Activated CD4-positive, alpha-beta memory T cell treated with anti-CD3 and anti-CD28 coated beads for 36 hours (primary cell): Measurements from ENCODE around the gene HELQ. TPM values are rescaled to one million over a fixed set of nuclear protein-coding genes. Genes with fewer than 3 reads are reported as not detected.
"Not testable (repeated sequence)": the region's sequence is repeated elsewhere in the genome, so short reads cannot be mapped to it uniquely, and the experiment has no call there.

Experiments used
- CTCF ChIA-PET: fragments of 350-600 bp; sonication (Branson Sonifier 250); formaldehyde crosslinking; loops from one replicate; lab custom pipeline; 2021; ENCODE audit warnings: antibody characterized with exemption, inconsistent platforms; lab: Charles Lee
- POLR2A ChIA-PET: fragments of 350-600 bp; sonication (Branson Sonifier 250); formaldehyde crosslinking; loops from one replicate; lab custom pipeline; 2021; ENCODE audit warnings: antibody characterized with exemption; lab: Charles Lee
- DNase-seq: peaks from one replicate; pipeline ENCODE4 v3.0.0-alpha.2; 2020
- H3K27ac Mint-ChIP-seq: one replicate; pipeline ENCODE4 v1.8.0; 2021; ENCODE audit warnings: mixed read lengths
- H3K27me3 Mint-ChIP-seq: one replicate; pipeline ENCODE4 v1.8.0; 2021; ENCODE audit warnings: mixed read lengths
- H3K36me3 Mint-ChIP-seq: one replicate; pipeline ENCODE4 v1.8.0; 2021; ENCODE audit warnings: mixed read lengths
- H3K4me1 Mint-ChIP-seq: one replicate; pipeline ENCODE4 v1.8.0; 2021; ENCODE audit warnings: low read depth, mixed read lengths
- H3K4me3 Mint-ChIP-seq: one replicate; pipeline ENCODE4 v1.8.0; 2021; ENCODE audit warnings: mild to moderate bottlenecking, mixed read lengths
- H3K9me3 Mint-ChIP-seq: one replicate; pipeline ENCODE4 v1.8.0; 2021; ENCODE audit warnings: mixed read lengths
- intact Hi-C: fragments of 100-400 bp; cut with micrococcal nuclease; formaldehyde crosslinking; loops from one replicate; pipeline ENCODE4 v1.15.1; 2023
- total RNA-seq, 2 experiments: library from RNA; stranded (reverse); gene quantifications; one replicate each; pipeline ENCODE4 v1.2.3, GENCODE V29; 2021

HELQ gene
- total RNA-seq, 2 experiments from 2014 or later, result 9.5 to 13.3 TPM

DNA sequence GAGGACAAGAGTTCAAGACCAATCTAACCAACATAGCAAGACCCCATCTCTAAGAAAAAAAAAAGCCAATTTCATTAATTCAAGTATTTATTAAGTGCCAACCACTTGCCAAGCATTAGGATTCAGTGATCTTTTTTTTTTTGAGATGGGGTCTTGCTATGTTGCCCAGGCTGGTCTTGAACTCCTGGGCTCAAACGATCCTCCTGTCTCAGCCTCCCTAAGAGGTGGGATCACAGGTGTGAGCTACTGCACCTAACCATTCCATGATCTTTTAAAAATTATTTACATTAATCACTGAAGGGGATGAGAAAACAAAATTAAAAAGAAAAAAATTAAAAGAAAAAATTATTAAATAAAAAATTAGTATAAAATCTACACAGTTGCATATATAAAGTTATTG is 24.4 kb downstream of the HELQ start:
- Mint-ChIP-seq H3K4me3 (no peak overlapping the region), H3K9me3 (no peaks in the 10 kb centered on the region), H3K27me3 (no peaks in the 10 kb centered on the region), H3K36me3 (peaks cover 10% of the 10 kb centered on the region), H3K27ac (no peak overlapping the region), H3K4me1 (no peaks in the 10 kb centered on the region)
- DNase-seq, result no peak
- ChIA-PET POLR2A (no interaction called here), CTCF (no interaction called here)
- intact Hi-C loops, result no loop called here

DNA sequence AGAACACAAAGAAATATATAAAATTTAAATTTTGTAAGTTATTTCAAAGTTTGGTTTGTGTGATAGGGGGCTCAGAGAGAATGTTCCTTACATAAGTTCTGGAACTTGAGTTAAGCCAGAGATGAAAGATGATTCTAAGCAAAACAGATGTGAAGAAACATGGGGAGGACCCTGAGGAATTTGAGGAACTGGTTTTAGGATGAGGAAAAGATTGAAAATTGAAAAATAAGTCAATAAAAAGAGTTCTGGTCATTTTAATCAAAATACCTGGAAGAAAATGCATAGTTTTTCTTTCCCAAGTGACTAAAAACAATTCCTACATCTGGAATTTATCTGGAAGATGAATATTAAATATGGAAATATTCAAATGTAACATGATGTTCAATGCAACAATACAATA is 37.4 kb downstream of the HELQ start:
- intact Hi-C loops, result no loop called here
- Mint-ChIP-seq H3K27me3 (no peaks in the 10 kb centered on the region), H3K4me1 (no peaks in the 10 kb centered on the region), H3K36me3 (peaks cover 29% of the 10 kb centered on the region), H3K4me3 (no peak overlapping the region), H3K9me3 (no peaks in the 10 kb centered on the region), H3K27ac (no peak overlapping the region)
- CTCF ChIA-PET, result no interaction called here
- POLR2A ChIA-PET, result interaction anchor here (0.6 kb wide), 1 partner anchor 24 kb away, joined by 5 read pairs; no protein-coding TSS in a partner anchor
- DNase-seq, result no peak

DNA sequence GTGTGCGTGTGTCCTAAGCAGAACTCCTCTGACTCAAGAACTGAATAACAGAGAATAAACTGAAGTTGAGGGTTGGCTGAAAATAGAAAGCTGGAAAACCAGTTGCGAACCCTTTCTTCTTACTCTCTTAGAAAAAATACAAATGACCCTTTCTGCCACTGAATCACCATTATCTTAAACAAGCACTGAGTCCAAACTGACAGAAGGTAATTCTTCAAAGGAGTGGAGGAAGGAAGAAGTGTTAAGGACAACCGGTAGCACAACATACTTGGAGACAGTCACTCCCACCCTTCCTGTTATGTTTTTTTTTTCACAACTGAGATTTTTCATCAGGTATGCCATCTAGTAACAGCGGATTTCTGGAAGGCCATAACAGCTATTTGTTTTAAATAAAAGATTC is 38.1 kb downstream of the HELQ start:
- ChIA-PET POLR2A (no interaction called here), CTCF (no interaction called here)
- H3K27me3 Mint-ChIP-seq, result no peaks in the 10 kb centered on the region

DNA sequence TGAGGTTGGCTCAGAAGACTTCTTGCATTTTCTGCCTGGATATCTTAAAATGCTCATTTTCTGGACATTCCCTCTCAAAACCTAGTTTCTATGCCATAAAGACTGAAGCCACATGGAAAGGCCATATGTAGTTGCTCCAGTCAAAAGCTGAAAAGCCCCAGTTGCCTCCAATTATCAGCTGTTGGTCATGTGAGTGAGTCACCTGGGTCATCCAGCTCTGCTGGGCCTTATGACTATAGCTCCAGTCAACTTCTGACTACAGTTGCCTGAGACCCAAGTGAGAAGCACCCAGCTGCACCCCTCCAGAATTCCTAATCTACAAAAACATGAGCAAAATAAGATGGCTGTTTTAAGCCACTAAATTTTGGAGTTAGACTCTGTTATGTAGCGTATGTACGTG is 41.9 kb downstream of the HELQ start:
- ChIA-PET POLR2A (no interaction called here), CTCF (interaction anchor here (1.0 kb wide), 1 partner anchor 9 kb away, joined by 3 read pairs; no protein-coding TSS in a partner anchor)
- Mint-ChIP-seq H3K27ac (no peak overlapping the region), H3K36me3 (peaks cover 32% of the 10 kb centered on the region), H3K27me3 (no peaks in the 10 kb centered on the region), H3K4me1 (no peaks in the 10 kb centered on the region), H3K9me3 (no peaks in the 10 kb centered on the region), H3K4me3 (no peak overlapping the region)
- intact Hi-C loops, result no loop called here
- DNase-seq, result no peak

More for the DNA sequence above, 38.1 kb downstream of the HELQ start:
- intact Hi-C loops, result no loop called here
- Mint-ChIP-seq H3K4me3 (no peak overlapping the region), H3K27ac (no peak overlapping the region), H3K36me3 (peaks cover 30% of the 10 kb centered on the region), H3K4me1 (no peaks in the 10 kb centered on the region), H3K9me3 (no peaks in the 10 kb centered on the region)
- no peak for DNase-seq

DNA sequence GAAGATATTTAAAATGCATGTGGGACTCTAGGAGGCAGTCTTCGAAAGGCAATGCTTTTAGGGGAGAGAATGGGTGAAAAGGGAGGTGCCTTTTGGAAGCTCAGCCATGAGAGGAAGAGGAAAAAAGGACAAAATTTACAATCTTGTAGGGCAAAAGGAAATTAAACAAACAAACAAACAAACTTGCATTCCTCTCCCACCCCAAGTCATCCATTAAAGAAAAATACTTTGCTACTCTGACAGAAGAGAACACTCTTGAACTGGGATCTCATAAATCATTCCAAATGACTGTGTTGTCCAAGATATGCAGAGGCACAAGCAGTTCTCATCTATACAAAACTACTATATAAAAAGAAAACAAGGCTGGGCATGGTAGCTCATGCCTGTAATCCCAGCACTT is 46.7 kb downstream of the HELQ start:
- Mint-ChIP-seq H3K4me3 (no peak overlapping the region), H3K27ac (no peak overlapping the region), H3K27me3 (no peaks in the 10 kb centered on the region), H3K9me3 (no peaks in the 10 kb centered on the region), H3K36me3 (peaks cover 25% of the 10 kb centered on the region), H3K4me1 (no peaks in the 10 kb centered on the region)
- POLR2A ChIA-PET, result no interaction called here
- DNase-seq, result no peak
- CTCF ChIA-PET, result no interaction called here
- intact Hi-C loops, result no loop called here

DNA sequence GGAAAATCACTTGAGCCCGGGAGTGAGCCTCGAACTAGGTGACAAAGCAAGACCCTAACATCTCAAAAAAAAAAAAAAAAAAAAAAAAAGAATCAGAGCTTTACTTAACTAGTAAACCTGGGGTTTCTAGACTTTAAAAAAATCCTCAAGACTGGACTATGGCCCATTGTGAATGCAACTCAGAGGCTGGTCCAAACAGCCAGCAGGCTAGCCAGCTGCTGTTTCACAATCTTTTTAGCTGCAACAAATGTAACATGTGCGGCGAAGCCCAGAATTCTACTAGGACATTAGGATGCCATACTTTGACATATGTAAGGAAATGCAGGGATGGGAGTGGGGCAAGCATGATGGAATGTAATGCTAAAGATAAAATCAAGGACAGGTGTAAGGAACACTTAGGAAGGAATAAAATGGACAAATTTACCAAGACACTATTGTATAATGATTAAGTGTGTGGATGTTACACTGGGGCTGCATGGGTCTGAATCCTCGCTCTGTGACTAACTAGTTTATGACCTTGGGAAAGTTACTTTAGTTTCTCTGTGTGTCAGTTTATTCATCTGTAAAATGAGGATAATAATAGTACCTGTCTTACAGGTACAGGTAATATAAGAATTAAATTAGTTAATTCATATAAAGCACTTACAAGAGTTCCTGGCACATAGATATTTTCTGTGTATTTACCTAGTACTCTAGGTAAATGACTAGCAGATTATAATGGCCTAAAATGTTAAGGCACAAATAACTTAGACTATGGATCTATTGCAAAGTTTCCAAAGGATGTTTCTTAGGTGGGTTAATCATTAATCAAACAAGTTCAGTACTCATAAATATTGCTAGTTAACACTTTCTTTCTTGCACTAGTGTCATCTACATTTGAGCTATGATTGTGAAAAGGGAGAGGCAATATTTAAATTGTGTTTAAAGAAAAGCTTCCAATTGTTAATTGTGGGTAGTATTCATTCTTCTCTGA is 49.5 kb downstream of the HELQ start:
- no peaks in the 10 kb centered on the region for H3K4me1 Mint-ChIP-seq
- H3K27ac Mint-ChIP-seq, result no peak overlapping the region
- DNase-seq, result no peak
- intact Hi-C loops, result no loop called here
- H3K4me3 Mint-ChIP-seq, result no peak overlapping the region
- peaks cover 4% of the 10 kb centered on the region for H3K9me3 Mint-ChIP-seq
- POLR2A ChIA-PET, result no interaction called here
- peaks cover 20% of the 10 kb centered on the region for H3K36me3 Mint-ChIP-seq
- H3K27me3 Mint-ChIP-seq, result no peaks in the 10 kb centered on the region
- CTCF ChIA-PET, result no interaction called here

DNA sequence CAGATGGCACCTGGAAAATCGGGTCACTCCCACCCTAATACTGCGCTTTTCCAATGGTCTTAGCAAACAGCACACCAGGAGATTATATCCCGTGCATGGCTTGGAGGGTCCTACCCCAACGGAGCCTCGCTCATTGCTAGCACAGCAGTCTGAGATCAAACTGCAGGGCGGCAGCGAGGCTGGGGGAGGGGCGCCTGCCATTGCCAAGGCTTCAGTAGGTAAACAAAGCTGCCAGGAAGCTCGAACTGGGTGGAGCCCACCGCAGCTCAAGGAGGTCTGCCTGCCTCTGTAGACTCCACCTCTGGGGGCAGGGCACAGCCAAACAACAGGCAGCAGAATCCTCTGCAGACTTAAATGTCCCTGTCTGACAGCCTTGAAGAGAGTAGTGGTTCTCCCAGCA is 57.5 kb downstream of the HELQ start:
- H3K27me3 Mint-ChIP-seq, H3K4me1 Mint-ChIP-seq, POLR2A ChIA-PET, intact Hi-C loops, H3K27ac Mint-ChIP-seq, CTCF ChIA-PET, H3K4me3 Mint-ChIP-seq, DNase-seq: not testable (repeated sequence)
- Mint-ChIP-seq H3K9me3 (peaks cover 14% of the 10 kb centered on the region), H3K36me3 (peaks cover 24% of the 10 kb centered on the region)

DNA sequence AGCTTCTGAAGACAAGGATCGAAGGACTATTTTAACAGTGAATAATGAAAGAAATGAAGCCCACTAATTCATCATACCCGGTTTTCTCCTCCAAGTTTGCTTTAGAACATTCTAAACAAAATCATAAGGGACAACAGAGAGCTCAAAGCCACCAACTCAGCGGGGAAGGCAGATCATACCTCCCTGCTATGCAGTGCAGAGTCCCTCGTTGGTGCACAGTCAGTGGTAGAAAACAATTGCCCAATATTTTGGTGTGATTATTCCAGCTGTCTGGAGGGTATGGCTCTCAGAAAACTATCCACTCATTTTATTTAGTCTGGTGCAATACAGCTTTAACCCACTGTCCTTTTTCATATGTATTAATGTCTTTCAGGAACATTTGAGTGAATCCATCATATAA is 61.7 kb downstream of the HELQ start:
- no peak for DNase-seq
- Mint-ChIP-seq H3K4me1 (no peaks in the 10 kb centered on the region), H3K36me3 (peaks cover 9% of the 10 kb centered on the region), H3K27ac (no peak overlapping the region), H3K27me3 (no peaks in the 10 kb centered on the region), H3K4me3 (no peak overlapping the region), H3K9me3 (peaks cover under 1% of the 10 kb centered on the region)
- CTCF ChIA-PET, result no interaction called here
- intact Hi-C loops, result no loop called here
- POLR2A ChIA-PET, result interaction anchor here (0.6 kb wide), 1 partner anchor 25 kb away, joined by 5 read pairs; no protein-coding TSS in a partner anchor

DNA sequence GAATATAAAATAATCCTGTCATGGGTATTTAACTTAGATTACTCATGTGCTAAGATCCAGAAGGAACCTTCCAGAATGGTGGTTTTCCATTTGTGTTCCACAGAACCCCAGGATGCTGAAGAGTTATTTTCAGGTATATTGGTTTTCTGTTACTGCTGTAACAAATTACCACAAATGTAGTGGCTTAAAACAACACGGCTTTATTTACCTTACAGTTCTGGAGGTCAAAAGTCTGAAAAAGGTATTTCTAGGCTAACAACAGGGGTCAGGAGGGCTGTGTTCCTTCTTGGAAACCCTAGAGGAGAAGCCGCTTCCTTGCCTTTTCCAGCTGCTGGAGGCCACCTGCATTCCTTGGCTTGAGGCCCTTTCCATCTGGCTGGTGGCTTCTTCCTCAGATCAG is 63.1 kb downstream of the HELQ start:
- Mint-ChIP-seq H3K36me3 (peaks cover 2% of the 10 kb centered on the region), H3K9me3 (no peaks in the 10 kb centered on the region), H3K27ac (no peak overlapping the region), H3K27me3 (no peaks in the 10 kb centered on the region), H3K4me3 (no peak overlapping the region), H3K4me1 (peaks cover 7% of the 10 kb centered on the region)
- ChIA-PET CTCF (no interaction called here), POLR2A (no interaction called here)
- intact Hi-C loops, result no loop called here
- no peak for DNase-seq

DNA sequence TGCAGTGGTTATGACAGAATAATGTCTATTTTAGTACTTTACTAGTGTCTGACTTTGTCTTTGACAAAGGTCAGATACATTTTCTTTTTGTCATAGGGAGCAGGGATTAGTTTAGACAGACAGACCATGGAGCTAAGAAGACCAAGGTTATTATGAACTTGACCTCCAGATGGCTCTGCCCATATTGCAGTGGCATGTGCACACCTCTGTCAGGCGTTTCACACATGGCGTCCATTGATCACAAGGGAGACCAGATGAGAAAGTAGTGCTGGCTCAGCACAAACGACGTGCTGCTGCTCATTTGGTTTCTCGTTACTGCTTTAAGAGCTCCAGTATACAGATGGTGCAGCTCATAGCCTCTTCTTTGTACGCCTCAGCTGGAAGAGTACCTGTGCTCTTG is 64.7 kb downstream of the HELQ start:
- Mint-ChIP-seq H3K4me1 (peaks cover 7% of the 10 kb centered on the region), H3K36me3 (no peaks in the 10 kb centered on the region), H3K4me3 (no peak overlapping the region), H3K27ac (no peak overlapping the region), H3K9me3 (no peaks in the 10 kb centered on the region), H3K27me3 (no peaks in the 10 kb centered on the region)
- DNase-seq, result no peak
- ChIA-PET POLR2A (no interaction called here), CTCF (no interaction called here)
- intact Hi-C loops, result no loop called here

DNA sequence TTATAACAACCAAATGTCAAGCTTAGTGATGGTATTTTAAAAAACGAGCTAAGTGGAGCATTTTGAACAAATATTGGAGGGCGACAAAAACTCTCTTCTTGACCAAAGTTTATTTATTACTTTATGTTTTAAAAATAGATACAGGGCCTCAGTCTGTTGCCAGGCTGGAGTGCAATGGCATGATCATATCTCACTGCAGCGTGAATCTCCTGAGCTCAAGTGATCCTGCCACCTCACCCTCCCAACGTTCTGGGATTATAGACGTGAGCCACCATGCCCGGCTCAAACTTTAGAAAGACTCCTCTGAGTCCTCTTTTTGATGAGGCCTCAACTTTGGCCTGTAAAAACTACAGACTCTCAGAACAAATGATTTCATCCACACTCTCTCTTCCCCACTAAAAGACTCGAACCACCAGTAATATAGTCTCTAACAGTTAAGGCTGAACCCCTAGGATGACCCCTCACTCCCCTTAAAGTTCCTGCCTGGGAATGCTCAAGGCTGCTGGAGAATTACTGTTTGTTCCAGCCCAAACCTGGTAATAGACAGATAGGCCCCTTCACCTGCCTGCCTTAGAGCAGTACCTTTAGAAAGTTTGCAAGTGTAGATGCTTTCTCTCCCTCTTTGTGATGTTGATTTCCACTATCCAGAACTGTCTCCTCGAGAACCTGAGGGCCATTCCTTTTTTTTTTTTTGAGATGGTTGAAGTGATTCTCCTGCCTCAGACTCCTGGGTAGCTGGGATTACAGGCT is 65.7 kb downstream of the HELQ start:
- H3K4me3 Mint-ChIP-seq, result no peak overlapping the region
- H3K36me3 Mint-ChIP-seq, result no peaks in the 10 kb centered on the region
- CTCF ChIA-PET, result no interaction called here
- peaks cover 7% of the 10 kb centered on the region for H3K4me1 Mint-ChIP-seq
- intact Hi-C loops, result no loop called here
- H3K27me3 Mint-ChIP-seq, result no peaks in the 10 kb centered on the region
- H3K27ac Mint-ChIP-seq, result no peak overlapping the region
- no peak for DNase-seq
- no peaks in the 10 kb centered on the region for H3K9me3 Mint-ChIP-seq
- POLR2A ChIA-PET, result no interaction called here

DNA sequence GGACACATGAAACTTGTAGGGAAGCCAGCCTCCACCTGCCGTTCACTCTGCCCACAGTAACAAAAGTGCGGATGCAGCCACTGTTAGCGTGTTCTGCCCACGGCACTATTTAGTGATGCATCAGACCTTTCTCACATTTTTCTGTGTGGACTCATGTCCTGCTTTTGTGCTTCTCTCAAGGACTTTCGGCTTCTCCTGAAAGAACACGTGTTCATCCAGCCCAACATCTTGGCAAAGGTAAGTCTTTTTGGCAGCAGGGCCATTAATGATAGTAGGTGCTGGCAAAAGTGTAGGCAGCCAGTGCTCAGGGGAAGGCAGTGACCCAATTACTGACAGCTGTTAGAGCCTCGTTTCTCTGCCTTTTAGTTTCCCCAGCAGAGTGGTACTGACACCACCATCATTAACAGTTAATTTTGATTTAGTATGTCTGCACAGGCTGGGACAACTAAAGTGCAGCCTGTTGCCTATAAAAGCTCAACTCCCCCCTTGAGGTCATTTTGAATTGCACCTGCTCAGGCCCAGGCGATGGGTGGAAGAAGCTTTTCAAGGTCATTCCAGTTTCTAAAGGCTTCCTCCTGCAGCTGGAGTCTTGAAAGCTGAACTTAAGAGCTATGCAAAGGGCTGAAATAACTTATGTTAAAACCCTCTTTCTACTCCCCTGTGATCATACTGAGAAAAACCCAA is 66.4 kb downstream of the HELQ start:
- ChIA-PET POLR2A (no interaction called here), CTCF (interaction anchor here (1.0 kb wide), 1 partner anchor 32 kb away, joined by 3 read pairs; no protein-coding TSS in a partner anchor)
- Mint-ChIP-seq H3K4me3 (no peak overlapping the region), H3K36me3 (no peaks in the 10 kb centered on the region), H3K4me1 (peaks cover 7% of the 10 kb centered on the region), H3K9me3 (no peaks in the 10 kb centered on the region), H3K27ac (no peak overlapping the region), H3K27me3 (no peaks in the 10 kb centered on the region)
- DNase-seq, result no peak
- intact Hi-C loops, result no loop called here
